Measurements from ENCODE around the gene EMC9.

Gene EMC9

GRCh38 chr14:24141097-24141880 lies at the start of gene EMC9:
Gene EMC9 (minus strand): TSS chr14:24141591. CDS start chr14:24141304, 287 bp downstream.
- DNase-seq: peak; percentile 99

GRCh38 chr14:24190416-24190815 lies 49.0 kb upstream of the EMC9 start:
- DNase-seq: no peak

DNA sequence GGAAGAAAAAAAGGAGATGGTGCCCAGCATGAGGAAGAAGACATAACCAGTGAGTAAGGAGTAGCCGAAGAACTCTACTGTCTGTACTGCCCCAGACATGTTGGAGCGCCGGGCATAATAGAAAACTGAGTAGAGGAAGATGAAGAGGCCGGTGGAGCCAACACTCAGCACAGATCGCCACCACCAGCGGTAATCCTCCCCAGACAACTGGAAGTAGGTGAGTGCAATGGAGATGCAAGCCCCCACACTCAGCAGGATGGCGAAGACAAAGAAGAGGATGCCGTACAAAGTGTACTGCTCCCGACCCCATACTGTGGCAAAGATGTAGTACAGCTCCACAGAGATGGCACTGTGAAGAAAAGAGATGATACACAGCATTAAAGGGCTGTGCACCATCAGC lies 48.1 kb upstream of the EMC9 start:
- DNase-seq: no peak

DNA sequence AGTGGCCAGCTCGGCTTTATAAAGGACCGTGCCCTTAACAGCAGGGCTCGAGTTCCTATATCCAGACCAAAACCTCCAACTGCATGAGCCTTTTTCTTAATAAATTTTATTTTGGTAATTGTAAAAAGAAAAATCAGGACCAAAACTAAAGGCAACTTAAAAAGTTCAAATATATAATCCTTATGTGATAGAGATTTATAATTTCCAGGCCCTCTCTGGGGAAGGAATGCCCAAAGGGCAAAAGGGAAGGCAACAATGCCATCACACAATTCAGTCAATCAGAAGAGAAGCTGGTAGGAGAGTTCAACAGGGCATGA lies 47.6 kb upstream of the EMC9 start:
- DNase-seq: no peak

DNA sequence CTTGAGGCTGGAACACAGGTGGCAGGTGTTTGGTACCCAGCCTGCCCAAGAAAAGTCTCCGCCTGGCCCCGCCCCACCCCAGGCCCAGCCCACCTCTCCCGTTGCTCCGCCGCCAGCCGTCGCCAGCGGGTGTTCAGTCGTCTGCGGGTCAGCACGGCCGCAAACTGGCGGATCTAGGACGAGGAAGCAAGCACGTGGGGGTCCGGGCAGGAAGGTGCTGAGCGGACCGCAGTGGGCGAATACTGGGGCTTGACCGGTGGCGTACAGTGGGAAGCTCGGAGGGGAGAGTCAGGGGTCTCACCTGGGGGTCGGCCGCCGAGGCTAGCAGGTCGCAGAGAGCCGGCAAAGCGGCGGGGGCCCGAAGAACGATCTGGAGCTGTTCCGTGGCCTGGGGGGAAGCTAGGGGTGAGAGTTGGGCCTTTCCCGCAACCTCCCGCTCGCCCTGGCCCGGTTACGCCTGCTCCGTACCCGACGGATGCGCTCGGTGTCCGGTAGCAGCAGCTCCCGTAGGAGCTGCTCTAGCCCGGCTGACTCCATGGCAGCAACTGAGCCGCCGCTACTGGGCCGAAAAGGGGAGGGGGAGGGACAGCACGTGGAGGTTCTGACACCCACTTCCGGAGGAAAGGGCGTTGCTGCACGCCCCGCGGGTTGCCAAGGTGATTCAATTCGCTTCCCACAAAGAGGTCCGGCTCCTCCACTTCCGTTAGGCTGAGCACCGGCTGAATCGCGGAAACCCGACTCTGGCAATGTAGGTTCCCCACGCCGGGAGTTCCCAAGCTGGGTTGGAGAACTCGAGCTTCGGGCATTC lies 47.1 kb upstream of the EMC9 start, which contains the start of gene IPO4:
Gene IPO4 (minus strand): TSS at position 566 of the 808 bp plus-strand sequence. CDS start 29 bp downstream, at position 537.
- peak; percentile 94 for DNase-seq

GRCh38 chr14:24187539-24187915 lies 46.1 kb upstream of the EMC9 start:
- DNase-seq: no peak

DNA sequence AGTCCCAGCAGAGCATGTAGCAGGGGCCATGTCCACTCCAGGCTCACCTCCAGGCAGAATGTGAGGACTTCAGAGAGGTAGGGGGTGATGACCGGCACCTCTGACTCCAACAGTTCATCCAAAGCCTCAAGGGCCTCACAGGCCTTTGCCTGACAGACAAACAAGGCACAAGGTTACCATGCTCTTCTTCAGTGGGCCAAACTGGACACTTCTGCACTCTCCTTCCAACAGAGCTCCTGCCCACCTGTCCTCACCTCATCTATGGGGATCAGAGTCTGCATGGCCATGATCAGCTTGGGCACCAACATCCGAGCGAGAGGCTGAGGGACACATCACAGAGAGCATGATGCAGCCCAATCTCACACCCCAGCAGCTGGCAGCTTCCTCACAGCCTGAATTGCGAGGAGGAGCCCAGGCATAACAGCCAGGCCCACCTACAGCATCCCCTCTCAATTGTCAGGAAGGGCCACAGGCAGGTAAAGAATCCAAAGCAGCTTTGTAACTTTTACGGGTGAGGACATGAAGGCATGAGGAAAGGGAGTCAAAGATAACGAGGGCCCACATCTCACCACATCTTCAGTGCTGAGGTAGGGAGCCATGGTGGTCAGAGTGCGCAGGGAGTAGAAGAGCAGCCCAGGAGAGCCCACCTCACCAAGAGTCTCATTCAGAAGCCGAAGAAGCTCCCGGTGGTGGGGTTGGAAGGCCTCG lies 45.6 kb upstream of the EMC9 start:
- DNase-seq: no peak

- no peak for DNase-seq
These were observed 44.4 kb upstream of the EMC9 start for GRCh38 chr14:24185741-24186140.

DNA sequence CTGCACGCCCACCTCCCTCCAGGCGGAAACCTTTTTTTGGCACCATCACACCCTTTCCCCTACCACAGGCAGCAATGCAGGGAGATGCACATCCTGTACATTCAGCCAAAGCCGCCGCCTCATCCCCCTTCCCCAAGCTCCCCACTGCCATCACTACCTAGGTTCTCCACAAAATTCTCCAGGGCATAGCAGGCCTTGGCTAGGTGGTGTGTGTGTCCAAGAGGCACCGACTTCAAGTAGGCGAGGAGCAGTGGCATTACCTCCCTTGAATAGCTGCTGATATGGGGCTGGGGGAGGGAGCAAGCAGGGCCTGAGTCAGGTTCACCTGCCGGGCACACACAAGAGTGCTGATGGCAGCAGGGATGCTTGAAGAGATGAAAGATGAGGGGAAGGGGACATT lies 43.6 kb upstream of the EMC9 start:
- DNase-seq: no peak

GRCh38 chr14:24184104-24184970 lies 42.9 kb upstream of the EMC9 start:
- DNase-seq: no peak

DNA sequence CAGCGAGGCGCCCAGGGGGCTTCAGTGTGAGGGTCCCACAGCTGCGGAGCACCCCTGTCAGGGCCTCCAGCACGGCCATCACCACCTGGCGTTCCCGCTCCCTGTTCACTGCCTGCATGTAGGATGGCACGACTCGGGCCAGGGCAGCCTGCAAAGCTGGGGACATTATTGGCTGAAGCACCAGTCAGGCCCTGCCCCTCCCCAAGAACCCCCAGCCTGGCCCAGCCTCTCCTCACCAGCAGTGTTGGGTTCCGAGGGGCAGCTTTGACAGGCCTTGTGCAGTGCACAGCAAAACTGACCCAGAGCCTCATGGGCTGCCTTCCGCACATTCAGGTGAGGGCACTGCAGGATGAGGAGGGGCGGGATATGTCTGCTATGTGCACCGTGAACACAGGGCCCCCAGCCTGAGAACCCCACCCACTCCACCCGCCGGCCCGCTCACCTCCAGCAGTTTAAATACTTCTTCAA lies 41.7 kb upstream of the EMC9 start:
- no peak for DNase-seq

GRCh38 chr14:24182110-24182882 lies 40.9 kb upstream of the EMC9 start:
- no peak for DNase-seq

GRCh38 chr14:24181371-24182077 lies 40.1 kb upstream of the EMC9 start:
- DNase-seq: no peak

GRCh38 chr14:24179961-24180796 lies 38.8 kb upstream of the EMC9 start:
- DNase-seq: no peak

- DNase-seq: no peak
These were observed 38.0 kb upstream of the EMC9 start for GRCh38 chr14:24179294-24179960.

- no peak for DNase-seq
These were observed 37.2 kb upstream of the EMC9 start for GRCh38 chr14:24178399-24179178.

DNA sequence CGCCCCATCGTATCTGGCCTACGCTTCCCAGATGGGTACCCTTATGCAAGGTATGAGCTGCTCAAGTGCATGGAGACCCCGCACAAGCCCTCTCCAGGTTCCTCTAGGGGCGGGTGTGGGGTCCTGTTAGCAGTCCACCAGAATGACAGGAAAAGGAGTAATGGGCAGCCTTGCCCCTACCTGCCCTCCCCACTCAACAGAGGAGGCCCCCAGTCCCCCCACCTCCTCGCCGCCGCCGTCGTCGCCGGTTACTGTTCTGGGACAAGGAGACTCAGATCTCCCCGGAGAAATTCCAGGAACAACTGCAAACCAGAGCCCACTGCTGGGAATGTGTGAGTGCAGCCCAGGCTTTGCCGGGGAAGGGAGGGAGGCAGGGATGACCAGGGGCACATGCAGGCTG lies 36.5 kb upstream of the EMC9 start:
- no peak for DNase-seq

DNA sequence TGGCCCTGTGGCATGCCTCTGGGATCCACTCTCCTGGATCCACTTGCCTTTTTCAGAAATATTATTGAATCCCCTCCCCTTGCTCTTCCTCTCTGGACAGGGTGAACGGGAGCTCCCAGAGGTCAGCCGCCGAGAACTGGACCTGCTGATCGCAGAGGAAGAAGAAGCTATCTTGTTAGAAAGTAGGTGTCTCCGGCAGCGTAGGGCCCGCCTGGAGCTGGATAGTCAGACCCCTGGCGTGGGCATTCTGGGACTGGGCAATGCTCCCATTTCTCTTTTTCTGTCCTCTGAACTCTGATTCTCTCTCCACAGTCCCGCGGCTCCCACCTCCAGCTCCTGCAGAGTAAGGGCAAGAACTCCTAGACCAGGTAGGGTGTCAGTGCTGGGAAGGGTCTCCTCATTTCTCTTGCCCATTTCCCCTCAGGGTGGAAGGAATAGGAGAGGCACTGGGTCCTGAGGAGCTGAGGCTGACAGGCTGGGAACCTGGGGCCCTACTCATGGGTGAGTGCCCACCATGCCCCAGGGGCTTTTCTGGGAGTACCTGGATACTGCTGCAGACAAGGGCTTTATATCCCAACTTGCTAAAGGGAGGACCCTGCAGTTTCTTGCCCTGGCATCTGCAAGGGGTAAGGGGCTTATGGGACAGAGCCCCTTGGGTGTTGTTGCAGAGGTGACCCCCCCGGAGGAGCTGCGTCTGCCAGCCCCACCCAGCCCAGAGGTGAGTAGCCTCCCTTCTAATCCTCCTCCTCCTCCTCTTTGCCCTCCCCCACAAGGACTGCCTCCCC lies 35.8 kb upstream of the EMC9 start:
- DNase-seq: no peak

Measured in activated CD8-positive, alpha-beta memory T cell treated with anti-CD3 and anti-CD28 coated beads, Interleukin-2, amount 50 U/mL, for 4 hours (primary cell).